Measurements from ENCODE around the gene MACROH2A1. TPM values are rescaled to one million over a fixed set of nuclear protein-coding genes. Genes with fewer than 3 reads are reported as not detected.

MACROH2A1 gene
- total RNA-seq, 2 experiments from 2014 or later, result 159 to 190 TPM

- Mint-ChIP-seq H3K9me3 (ENCODE audit: low read depth) (no peaks in the 10 kb centered on the region), H3K27ac (no peak overlapping the region), H3K4me3 (no peak overlapping the region), H3K27me3 (peaks cover 1% of the 10 kb centered on the region), H3K4me1 (no peaks in the 10 kb centered on the region), H3K36me3 (ENCODE audit: low read depth) (no peaks in the 10 kb centered on the region)
- intact Hi-C loops (cut with DNase I, micrococcal nuclease), result no loop called here
- ATAC-seq (no peak), DNase-seq (no peak)
- CTCF ChIA-PET, result no interaction called here
- POLR2A ChIA-PET, result no interaction called here
These were observed 95.4 kb downstream of the MACROH2A1 start for GRCh38 chr5:135303582-135304173.

GRCh38 chr5:135296900-135297816 is 101.9 kb downstream of the MACROH2A1 start:
- Mint-ChIP-seq H3K27ac (no peak overlapping the region), H3K27me3 (peaks cover 7% of the 10 kb centered on the region), H3K4me1 (no peaks in the 10 kb centered on the region), H3K4me3 (no peak overlapping the region), H3K9me3 (ENCODE audit: low read depth) (no peaks in the 10 kb centered on the region), H3K36me3 (ENCODE audit: low read depth) (no peaks in the 10 kb centered on the region)
- POLR2A ChIA-PET, result no interaction called here
- DNase-seq (no peak), ATAC-seq (no peak)
- intact Hi-C loops (cut with DNase I, micrococcal nuclease), result no loop called here
- CTCF ChIA-PET, result no interaction called here

DNA sequence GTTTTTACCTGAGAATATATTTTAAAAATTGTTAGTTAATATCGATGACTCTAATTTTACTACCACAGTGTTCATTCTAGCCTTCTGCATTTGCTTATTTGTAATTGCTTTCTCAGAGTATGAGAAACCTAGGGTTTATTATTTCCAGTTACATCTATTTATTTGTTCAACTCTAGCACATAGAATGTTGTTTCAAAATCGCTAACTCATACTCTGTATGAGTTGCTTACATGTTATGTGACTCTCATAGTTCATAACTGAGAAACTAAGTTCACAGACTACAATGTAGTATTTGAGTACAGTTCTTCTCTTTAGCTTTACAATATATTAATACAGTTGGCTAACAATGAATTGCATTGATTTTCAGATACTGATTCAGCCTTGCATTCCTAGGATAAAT is 103.2 kb downstream of the MACROH2A1 start:
- H3K4me3 Mint-ChIP-seq, result no peak overlapping the region
- no peaks in the 10 kb centered on the region for H3K9me3 Mint-ChIP-seq (ENCODE audit: low read depth)
- ChIA-PET POLR2A (no interaction called here), CTCF (interaction anchor here (0.6 kb wide), 1 partner anchor 366 kb away, joined by 3 read pairs; no protein-coding TSS in a partner anchor)
- H3K36me3 Mint-ChIP-seq (ENCODE audit: low read depth), result no peaks in the 10 kb centered on the region
- DNase-seq (no peak), ATAC-seq (no peak)
- intact Hi-C loops (cut with DNase I, micrococcal nuclease), result no loop called here
- no peak overlapping the region for H3K27ac Mint-ChIP-seq
- H3K4me1 Mint-ChIP-seq, result no peaks in the 10 kb centered on the region
- H3K27me3 Mint-ChIP-seq, result peaks cover 9% of the 10 kb centered on the region

GRCh38 chr5:135294793-135295192 is 104.2 kb downstream of the MACROH2A1 start:
- ChIA-PET POLR2A (no interaction called here), CTCF (no interaction called here)

GRCh38 chr5:135289651-135290050 is 109.4 kb downstream of the MACROH2A1 start:
- ChIA-PET CTCF (interaction anchor here (0.7 kb wide), 1 partner anchor 11 kb away, joined by 4 read pairs; no protein-coding TSS in a partner anchor), POLR2A (no interaction called here)
- no peaks in the 10 kb centered on the region for H3K36me3 Mint-ChIP-seq (ENCODE audit: low read depth)
- DNase-seq, result no peak
- peaks cover 7% of the 10 kb centered on the region for H3K27me3 Mint-ChIP-seq
- no peak for ATAC-seq
- H3K9me3 Mint-ChIP-seq (ENCODE audit: low read depth), result no peaks in the 10 kb centered on the region
- H3K27ac Mint-ChIP-seq, result no peak overlapping the region
- H3K4me1 Mint-ChIP-seq, result no peaks in the 10 kb centered on the region
- intact Hi-C loops (cut with DNase I, micrococcal nuclease), result no loop called here
- H3K4me3 Mint-ChIP-seq, result no peak overlapping the region

More at GRCh38 chr5:135294793-135295192, 104.2 kb downstream of the MACROH2A1 start:
- Mint-ChIP-seq H3K4me3 (no peak overlapping the region), H3K36me3 (ENCODE audit: low read depth) (no peaks in the 10 kb centered on the region), H3K27ac (no peak overlapping the region), H3K4me1 (no peaks in the 10 kb centered on the region), H3K27me3 (peaks cover 9% of the 10 kb centered on the region), H3K9me3 (ENCODE audit: low read depth) (no peaks in the 10 kb centered on the region)
- ATAC-seq (no peak), DNase-seq (no peak)
- intact Hi-C loops (cut with DNase I, micrococcal nuclease), result no loop called here

DNA sequence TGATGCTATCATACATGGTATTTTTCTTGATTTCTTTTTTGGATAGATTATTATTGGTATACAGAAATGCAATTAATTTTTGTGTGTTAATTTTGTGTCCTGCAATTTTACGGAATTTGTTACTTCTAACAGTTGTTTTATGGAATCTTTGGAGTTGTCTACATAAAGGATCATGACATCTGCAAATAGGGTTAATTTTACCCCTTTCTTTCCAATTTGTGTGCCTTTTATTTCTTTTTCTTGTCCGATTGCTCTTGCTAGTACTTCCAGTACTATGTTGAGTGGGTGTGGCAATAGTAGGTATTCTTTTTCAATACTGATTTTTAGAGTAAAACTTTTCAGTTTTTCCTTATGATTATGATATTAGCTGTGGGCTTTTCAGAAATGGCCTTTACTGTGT is 111.5 kb downstream of the MACROH2A1 start:
- no peak overlapping the region for H3K4me3 Mint-ChIP-seq
- ChIA-PET POLR2A (no interaction called here), CTCF (no interaction called here)
- no peak overlapping the region for H3K27ac Mint-ChIP-seq
- no peaks in the 10 kb centered on the region for H3K9me3 Mint-ChIP-seq (ENCODE audit: low read depth)
- intact Hi-C loops (cut with DNase I, micrococcal nuclease), result no loop called here
- ATAC-seq (no peak), DNase-seq (no peak)
- peaks cover 7% of the 10 kb centered on the region for H3K27me3 Mint-ChIP-seq
- H3K4me1 Mint-ChIP-seq, result no peaks in the 10 kb centered on the region
- no peaks in the 10 kb centered on the region for H3K36me3 Mint-ChIP-seq (ENCODE audit: low read depth)

Other genes starting within 250 kb of the MACROH2A1 start
- not detected for gene DCANP1, start 48.1 kb upstream of the MACROH2A1 start, total RNA-seq
- gene TIFAB, start 53.1 kb upstream of the MACROH2A1 start, total RNA-seq, result not detected
- not detected for gene NEUROG1, start 136.7 kb upstream of the MACROH2A1 start, total RNA-seq
- gene CXCL14, start 179.8 kb upstream of the MACROH2A1 start, total RNA-seq, result not detected